ENCODE results near the gene CHRNA1.

The CHRNA1 gene

DNA sequence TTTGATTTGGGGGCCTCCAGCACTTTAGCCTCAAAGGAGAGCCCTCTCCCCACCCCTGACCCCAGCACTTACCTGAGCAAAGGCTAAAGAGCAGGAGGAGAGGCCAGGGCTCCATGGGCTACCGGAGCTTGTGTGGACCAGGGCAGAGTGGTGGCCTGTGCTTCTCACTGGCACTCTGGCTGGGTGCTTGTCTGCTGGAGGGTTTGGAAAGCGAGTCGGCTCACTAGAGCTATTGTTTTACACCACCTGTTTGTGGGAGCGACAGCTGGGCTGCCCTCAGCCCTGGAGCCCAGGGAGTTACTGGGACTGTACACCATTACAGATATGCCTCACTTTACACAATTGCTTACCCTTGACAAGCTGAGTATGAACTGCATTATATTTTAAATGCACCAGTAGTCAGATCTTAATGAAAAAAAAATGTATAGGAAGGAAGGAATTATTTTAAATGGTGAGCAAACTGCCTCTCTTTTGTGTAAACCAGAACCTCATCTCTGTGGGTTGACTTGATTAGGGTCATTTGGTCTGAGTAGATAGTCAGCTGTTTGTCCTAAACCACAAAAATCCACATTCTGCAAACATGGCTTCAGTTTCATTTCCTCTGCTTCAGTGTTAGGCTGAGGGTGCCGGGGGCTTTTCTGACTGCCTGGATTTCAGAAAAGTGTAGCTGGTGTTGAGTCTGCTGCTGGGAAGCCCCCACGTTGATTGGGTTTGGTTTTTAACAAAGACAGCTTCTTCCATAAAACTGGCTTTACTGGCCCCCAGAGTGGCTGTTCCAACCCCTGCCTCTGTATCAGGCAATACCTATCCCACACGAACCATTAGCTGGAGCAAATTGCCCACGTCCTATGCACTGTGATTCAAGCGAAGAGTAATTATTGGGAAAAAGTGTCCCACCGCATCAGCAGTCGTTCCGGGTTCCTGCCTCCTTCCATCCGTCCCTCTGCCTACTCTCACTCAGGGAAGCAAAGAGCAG is at the start of gene CHRNA1:
Gene CHRNA1 (minus strand): TSS at position 193 of the 976 bp plus-strand sequence. CDS start 78 bp downstream, at position 115.
- DNase-seq, result no peak

GRCh38 chr2:174812037-174812436 is 47.8 kb upstream of the CHRNA1 start:
- no peak for DNase-seq

DNA sequence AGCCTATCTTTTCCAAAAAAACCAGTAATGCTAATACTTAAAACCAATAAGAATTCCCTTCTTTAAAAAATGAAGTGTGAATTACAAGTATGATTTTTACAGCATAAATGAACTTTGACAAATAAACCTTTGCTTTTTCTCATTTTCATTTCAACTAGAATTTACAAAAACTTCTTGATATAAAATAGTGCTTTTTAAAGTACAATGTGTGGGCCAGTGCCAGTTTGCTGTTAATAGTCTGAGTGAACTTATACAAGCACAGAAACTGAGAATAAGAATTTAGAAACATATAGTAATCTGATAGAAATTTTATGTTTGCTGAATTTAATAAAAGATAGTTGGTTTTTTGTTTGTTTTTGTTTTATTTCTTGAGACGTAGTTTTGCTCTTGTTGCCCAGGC is 43.7 kb upstream of the CHRNA1 start:
- DNase-seq, result no peak

DNA sequence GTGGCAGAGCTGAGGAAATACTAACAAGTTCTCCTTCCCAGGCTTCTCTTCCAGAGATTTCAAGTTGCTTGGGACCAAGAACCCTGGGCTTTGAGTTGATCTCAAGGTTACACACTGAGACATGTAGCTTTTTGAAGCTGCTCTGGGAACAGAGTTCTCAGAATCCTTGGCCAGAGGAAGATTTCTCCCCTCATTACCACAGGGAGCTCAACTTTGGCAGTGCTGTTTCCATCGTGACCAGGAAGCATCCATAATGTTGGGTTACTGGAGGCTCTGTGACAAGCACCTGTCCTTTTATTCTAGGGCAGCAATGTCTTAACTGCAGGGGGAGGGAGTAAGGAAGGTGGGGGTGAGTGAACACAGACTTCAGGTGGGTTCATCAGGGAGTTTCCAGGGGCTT is 41.5 kb upstream of the CHRNA1 start:
- no peak for DNase-seq

DNA sequence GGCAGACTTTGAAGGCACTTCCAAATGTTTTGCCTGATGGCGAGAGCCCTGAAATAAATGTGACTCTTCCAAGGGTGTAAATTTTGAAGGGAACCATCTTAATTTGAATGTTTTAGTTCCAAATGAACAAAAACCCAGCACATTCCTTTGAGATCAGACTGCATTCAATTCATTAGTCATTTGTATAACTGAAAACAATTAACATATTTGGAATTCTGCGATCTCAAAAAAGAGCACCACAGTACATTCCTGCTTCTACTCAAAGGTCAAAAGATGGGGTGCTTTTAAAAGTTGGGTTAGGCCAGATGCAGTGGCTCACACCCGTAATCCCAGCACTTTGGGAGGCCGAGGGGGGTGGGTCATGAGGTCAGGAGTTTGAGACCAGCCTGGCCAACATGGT is 38.2 kb upstream of the CHRNA1 start:
- no peak for DNase-seq

- DNase-seq, result no peak
Observed at GRCh38 chr2:174800436-174801205, 36.3 kb upstream of the CHRNA1 start.

DNA sequence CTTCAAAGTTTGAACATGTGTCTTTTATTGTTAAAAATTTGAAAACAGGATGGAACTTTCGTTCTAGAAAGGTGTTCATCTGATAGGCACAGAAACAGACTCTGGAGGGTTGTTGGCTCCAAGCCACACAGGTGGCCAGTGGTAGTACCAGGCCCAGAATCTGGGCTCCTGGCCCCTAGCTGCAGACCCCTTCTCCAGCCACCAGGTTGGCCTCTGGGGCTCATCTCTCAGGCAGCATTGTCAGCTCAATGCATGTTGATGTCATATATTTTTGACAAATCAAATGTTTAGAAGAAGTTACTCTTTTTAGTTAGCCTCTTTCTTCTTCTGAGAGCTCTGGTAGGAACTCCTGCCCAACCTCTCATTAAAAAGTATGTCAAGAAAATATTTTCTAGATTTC is 34.5 kb upstream of the CHRNA1 start:
- DNase-seq, result no peak

GRCh38 chr2:174797781-174798276 is 33.6 kb upstream of the CHRNA1 start:
- DNase-seq, result no peak

DNA sequence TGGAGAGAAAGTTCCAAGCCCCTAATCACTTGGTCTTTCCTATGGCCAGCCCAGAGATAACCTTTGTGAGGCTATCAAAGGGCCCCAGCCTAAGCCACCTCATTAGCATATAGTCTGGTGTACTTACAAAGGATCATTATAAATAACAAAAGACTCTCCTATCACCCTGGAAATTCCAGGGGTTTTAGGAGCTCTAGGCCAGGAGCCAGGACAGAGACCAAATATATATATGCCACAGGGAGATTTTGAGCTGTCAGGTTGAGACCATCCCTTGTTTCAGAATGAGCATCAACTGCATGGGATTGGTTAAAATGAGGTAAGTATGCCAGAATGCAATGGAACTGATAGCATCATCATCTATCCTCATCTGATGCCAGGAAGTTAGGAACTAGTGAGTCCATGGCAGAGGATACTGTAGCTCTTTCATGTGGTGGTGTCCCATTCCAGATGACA is 32.1 kb upstream of the CHRNA1 start:
- no peak for DNase-seq

DNA sequence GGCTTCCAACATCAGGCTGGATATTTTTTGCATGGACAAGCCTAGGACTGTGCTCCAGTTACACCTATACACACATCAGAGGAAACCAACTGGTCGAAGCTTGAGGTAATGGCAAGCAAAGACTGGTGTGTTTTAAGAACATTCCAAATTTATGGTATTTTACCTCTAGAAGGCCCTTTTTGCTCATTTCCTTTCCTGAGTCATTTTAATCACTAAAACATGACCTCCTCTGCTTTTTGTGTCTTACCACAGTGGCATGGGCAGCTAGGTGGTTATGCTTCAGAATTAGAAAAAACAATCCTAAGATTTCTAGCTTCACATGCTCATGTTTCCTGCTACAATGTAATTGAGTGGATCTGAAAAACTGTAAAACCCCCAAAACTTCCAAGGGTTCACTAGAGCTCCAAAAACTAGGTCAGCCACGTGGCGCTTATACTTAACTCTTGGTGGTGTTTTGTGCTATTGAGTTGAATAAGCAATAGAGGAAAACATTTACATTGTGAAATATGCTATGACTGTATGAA is 30.6 kb upstream of the CHRNA1 start:
- no peak for DNase-seq

GRCh38 chr2:174792309-174793025 is 28.2 kb upstream of the CHRNA1 start:
- DNase-seq, result no peak

DNA sequence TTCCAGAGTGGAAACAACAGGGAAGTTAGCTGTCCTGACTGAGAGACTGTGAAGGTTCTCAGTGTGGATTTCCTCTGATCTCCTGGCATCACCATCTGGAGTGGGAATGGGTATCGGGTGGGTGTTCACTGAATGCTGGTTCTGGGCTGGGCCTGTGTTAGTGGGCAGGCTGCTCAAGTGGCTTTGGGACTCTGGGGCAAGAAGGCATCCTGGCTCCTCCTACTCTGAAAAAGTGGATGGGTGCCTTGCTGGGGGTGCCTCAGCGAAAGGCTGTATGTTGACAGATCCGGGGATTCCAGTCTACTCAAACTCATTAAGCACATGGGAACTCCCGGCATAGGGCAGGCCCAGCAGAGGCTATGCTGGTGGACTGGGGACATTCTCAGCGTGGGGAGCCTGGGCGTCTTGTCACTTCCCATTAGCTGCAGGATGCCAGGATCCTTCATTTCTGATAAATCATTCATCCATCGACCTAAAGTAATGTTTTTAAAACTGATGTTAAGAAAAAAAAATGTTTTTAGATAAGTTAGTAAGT is 27.5 kb upstream of the CHRNA1 start:
- DNase-seq, result no peak

DNA sequence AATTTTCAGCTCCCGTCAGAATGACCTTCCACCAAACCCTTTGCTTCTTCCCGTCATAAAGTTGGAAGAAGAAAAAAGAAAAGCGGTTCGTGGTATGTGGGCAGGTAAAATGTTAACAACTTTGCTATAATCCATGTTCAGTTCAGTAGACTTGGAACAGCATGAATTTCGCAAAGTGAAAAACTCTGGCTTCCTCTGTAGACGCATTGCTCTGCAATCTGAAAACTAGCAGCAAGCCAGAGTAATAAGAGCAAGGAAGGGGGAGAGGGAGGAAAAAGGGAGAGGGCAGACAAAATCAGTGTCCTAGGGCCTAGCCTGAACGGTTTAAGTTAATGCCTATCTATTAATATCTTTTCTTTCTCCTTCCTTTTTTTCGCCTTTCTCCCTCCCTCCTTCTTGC is 26.7 kb upstream of the CHRNA1 start:
- DNase-seq, result no peak

DNA sequence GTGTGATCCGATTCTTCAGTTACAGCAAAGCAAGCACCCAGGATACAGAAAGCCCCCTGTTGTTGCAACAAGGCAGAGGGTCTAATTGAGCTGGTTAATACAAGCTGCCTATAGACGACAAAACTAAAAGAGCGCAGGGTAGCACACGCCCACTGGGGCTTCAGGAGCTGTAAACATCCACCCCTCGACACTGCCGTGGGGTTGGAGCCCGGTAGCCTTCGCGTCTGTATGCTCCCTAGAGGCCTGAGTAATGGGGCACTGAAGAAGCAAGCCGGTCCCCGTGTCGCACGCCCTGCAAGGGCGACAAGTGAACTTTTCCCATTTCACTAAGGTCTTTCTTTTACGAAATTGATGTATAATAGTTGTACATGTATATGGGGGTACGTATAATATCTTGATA is 24.7 kb upstream of the CHRNA1 start:
- no peak for DNase-seq

- DNase-seq, result no peak
Observed at GRCh38 chr2:174788291-174788929, 24.1 kb upstream of the CHRNA1 start.

DNA sequence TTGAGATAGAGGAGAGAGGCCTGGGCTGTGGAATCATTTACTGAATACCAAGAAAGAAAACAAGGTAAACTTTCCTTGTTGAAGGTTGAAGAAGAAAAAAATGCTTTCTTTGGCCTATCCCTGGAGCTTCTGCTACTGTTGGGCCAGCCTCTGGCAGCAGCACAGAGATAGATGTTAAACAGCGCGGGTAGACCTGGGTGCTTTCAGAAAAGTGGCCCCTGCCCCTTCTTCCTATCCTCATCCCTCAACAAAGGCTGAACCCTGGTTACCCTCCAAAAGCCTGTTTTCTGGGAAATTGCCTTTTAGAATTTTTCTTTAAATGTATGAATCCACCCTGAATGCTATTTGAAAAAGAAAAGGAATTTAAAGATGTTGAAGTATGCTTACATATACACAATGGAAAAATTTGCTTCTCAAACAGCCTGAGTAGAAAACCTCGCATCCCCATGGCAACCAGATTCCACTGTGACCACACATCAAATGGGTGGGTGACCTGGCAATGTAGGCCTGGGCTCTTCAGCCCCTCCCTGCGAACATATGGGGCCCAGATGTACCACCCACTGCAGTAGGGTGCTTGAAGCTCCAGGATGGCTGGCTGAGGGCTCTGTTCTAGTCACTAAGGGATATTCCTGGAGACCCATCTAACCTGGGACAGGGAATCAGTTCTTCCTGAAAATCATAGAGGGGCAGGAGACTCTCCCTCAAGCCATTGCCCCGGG is 23.4 kb upstream of the CHRNA1 start:
- no peak for DNase-seq

- no peak for DNase-seq
Observed at GRCh38 chr2:174786066-174786725, 21.9 kb upstream of the CHRNA1 start.

- no peak for DNase-seq
Observed at GRCh38 chr2:174785481-174785880, 21.2 kb upstream of the CHRNA1 start.

DNA sequence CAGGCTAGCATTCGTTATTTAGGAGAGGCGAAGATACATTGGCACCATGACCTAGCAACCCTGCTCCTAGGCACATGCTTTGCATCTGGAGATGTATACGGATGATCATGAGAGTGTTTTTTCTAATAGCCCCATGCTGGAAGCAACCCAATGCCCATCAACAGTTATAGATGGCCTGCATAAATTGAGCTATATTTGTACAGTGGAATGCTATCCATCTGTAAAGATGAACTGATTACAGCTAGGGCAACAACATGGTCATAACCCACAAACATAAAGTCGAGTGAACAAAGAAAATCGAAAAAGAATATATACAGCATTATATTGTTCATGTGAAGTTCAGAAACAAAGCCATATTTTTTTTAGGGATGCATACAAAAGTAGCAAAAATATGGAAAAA is 20.6 kb upstream of the CHRNA1 start:
- DNase-seq, result no peak

DNA sequence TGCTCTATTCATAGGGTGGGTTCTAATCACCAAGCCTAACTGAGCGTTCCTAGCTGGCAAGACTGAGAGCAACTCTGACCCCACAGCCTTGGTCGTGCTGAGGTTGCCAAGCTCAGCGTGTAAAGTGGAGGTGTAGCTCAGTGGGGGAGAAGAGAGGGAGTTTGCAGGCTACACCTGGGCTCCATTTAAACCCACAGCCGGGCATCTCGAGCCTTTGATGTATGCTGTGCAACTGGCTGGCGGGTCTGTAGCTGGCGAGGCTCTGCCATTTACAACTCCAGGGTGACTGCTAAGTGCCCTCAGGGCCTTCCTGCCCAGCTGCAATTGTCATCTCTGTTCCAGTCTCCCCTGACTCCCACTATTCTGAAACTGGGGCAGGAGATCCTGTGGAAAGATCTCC is 20.0 kb upstream of the CHRNA1 start:
- no peak for DNase-seq

DNA sequence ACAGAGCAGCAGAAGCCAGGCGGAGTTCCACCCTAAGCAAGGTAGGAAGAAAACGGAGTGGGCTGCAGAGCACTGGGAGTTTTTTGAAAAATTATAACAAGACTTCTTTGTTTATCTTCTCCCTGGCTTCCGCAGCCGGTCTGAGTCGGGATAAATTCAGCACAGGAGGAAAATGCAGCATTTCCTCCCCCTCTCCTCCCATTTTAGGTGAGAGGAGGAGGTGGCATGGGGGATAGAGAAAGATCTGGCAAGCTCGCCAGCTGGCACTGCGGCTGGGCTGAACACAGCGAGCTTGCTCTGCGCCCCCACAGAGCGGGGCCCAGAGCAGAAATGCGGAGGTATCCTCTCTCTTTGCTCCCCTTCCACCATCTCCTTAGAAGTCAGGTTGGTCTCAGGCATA is 17.7 kb upstream of the CHRNA1 start:
- DNase-seq, result no peak
